Neuronal stem cell (in vitro differentiated cells): ENCODE results near the gene HOXC5.

Experiments used
- DNase-seq: peaks from one replicate; pipeline ENCODE4 v3.0.0-alpha.2; 2013; ENCODE audit warnings: low spot score
- H2AFZ ChIP-seq: one replicate; pipeline ENCODE4 v1.6.1; 2013; ENCODE audit warnings: mild to moderate bottlenecking, low read length, inconsistent platforms
- H2AK5ac ChIP-seq: 2 replicates; pipeline ENCODE4 v1.6.1; 2013; ENCODE audit warnings: low read depth, mild to moderate bottlenecking, inconsistent platforms, low read length, moderate library complexity, mixed read lengths
- H2BK120ac ChIP-seq: 2 replicates; pipeline ENCODE4 v1.6.1; 2013; ENCODE audit warnings: low read depth, mild to moderate bottlenecking, inconsistent platforms, low read length, moderate library complexity, mixed read lengths
- H2BK12ac ChIP-seq: one replicate; pipeline ENCODE4 v1.6.1; 2013; ENCODE audit warnings: low read length, inconsistent platforms
- H2BK15ac ChIP-seq: 2 replicates; pipeline ENCODE4 v1.6.1; 2013; ENCODE audit warnings: mild to moderate bottlenecking, low read length, inconsistent platforms, mixed read lengths
- H2BK5ac ChIP-seq: one replicate; pipeline ENCODE4 v1.6.1; 2013; ENCODE audit warnings: inconsistent platforms, mild to moderate bottlenecking, low read length, moderate library complexity
- H3K14ac ChIP-seq: one replicate; pipeline ENCODE4 v1.6.1; 2013; ENCODE audit warnings: low read length, inconsistent platforms
- H3K18ac ChIP-seq: 2 replicates; pipeline ENCODE4 v1.6.1; 2013; ENCODE audit warnings: low read length, inconsistent platforms
- H3K23ac ChIP-seq: 2 replicates; pipeline ENCODE4 v1.6.1; 2013; ENCODE audit warnings: low read depth, mild to moderate bottlenecking, mixed read lengths, low read length, inconsistent platforms; ENCODE audit not compliant: poor library complexity
- H3K27ac ChIP-seq: replicated peaks from 3 replicates; pipeline ENCODE4 v1.5.1; 2013; ENCODE audit warnings: low read length, inconsistent platforms
- H3K27me3 ChIP-seq, 3 experiments: 2 replicates each; pipeline ENCODE4 v1.6.1; 2013; ENCODE audit warnings: low read length in 3 of 3, mild to moderate bottlenecking in 2 of 3, inconsistent platforms in 1 of 3, low read depth in 1 of 3, mixed read lengths in 1 of 3, moderate library complexity in 1 of 3; ENCODE audit not compliant: control insufficient read depth in 3 of 3, insufficient read depth in 3 of 3
- H3K36me3 ChIP-seq, 2 donors: replicated peaks in 1 of 2; 2 replicates each; pipeline ENCODE4 v1.6.1; 2013; ENCODE audit warnings: low read length in 2 of 2; ENCODE audit not compliant: control insufficient read depth in 2 of 2, insufficient read depth in 2 of 2
- H3K4ac ChIP-seq: 2 replicates; pipeline ENCODE4 v1.6.1; 2013; ENCODE audit warnings: inconsistent platforms, mild to moderate bottlenecking, low read length, moderate library complexity
- H3K4me1 ChIP-seq, 2 donors: 1 replicate in 1 of 2; 2 replicates in 1 of 2; pipeline ENCODE4 v1.6.1; 2013; ENCODE audit warnings: low read length in 2 of 2, low read depth in 1 of 2; ENCODE audit not compliant: control insufficient read depth in 2 of 2, insufficient read depth in 1 of 2
- H3K4me2 ChIP-seq: one replicate; pipeline ENCODE4 v1.6.1; 2013; ENCODE audit warnings: mild to moderate bottlenecking, low read length, inconsistent platforms; ENCODE audit not compliant: insufficient read depth, poor library complexity, severe bottlenecking
- H3K4me3 ChIP-seq, 2 donors: 2 replicates each; pipeline ENCODE4 v1.5.1; 2013; ENCODE audit warnings: low read length in 2 of 2, mild to moderate bottlenecking in 2 of 2, inconsistent platforms in 1 of 2, moderate library complexity in 1 of 2
- H3K79me1 ChIP-seq: one replicate; pipeline ENCODE4 v1.6.1; 2013; ENCODE audit warnings: low read depth, mild to moderate bottlenecking, inconsistent platforms, low read length, moderate library complexity
- H3K9ac ChIP-seq: one replicate; pipeline ENCODE4 v1.6.1; 2013; ENCODE audit warnings: mild to moderate bottlenecking, low read depth, low read length, inconsistent platforms; ENCODE audit not compliant: poor library complexity
- H3K9me3 ChIP-seq, 2 donors: replicated peaks in 1 of 2; 2 replicates each; pipeline versions ENCODE3 to v1.6.1; 2013; ENCODE audit warnings: low read length in 2 of 2, mild to moderate bottlenecking in 2 of 2, inconsistent platforms in 1 of 2, low read depth in 1 of 2, mixed read lengths in 1 of 2, moderate library complexity in 1 of 2; ENCODE audit not compliant: control insufficient read depth in 2 of 2, insufficient read depth in 1 of 2
- H4K8ac ChIP-seq: one replicate; pipeline ENCODE4 v1.6.1; 2013; ENCODE audit warnings: low read depth, mild to moderate bottlenecking, inconsistent platforms, low read length, moderate library complexity
- H4K91ac ChIP-seq: one replicate; pipeline ENCODE4 v1.6.1; 2013; ENCODE audit warnings: low read length, low read depth, mild to moderate bottlenecking, inconsistent platforms; ENCODE audit not compliant: poor library complexity
- WGBS, 2 donors: extraction: QIAGEN DNeasy Blood & Tissue Kit; methylation state at CpG; one replicate each; pipeline ENCODE4 v1.1.7; 2013; ENCODE audit warnings: missing lambda C conversion rate in 2 of 2, mixed read lengths in 1 of 2; ENCODE audit not compliant: insufficient read length in 2 of 2, insufficient replicate concordance in 1 of 2; ENCODE audit errors: extremely low coverage in 2 of 2; 5-methylcytosine and 5-hydroxymethylcytosine counted together

HOXC5 gene

GRCh38 chr12:54053751-54054741, 21.2 kb downstream of the HOXC5 start, which contains the start of gene HOXC4:
TSS of gene HOXC4 (plus strand) at chr12:54053835. CDS start at chr12:54053923, 88 bp downstream.
- WGBS, 2 donors, result no CpG with 5 or more reads among the region's 52 CpGs
- H3K14ac ChIP-seq, result no peak within 1 kb of the TSS
- no peak within 1 kb of the TSS for H2BK12ac ChIP-seq
- H3K4ac ChIP-seq, result no peak within 1 kb of the TSS
- H2AFZ ChIP-seq, result peak within 1 kb of the TSS; percentile 92
- no peaks in the 10 kb centered on the region for H3K36me3 ChIP-seq
- no peak within 1 kb of the TSS for H4K91ac ChIP-seq
- no peak within 1 kb of the TSS for H4K8ac ChIP-seq
- H3K4me1 ChIP-seq, result no peaks in the 10 kb centered on the region
- H2BK120ac ChIP-seq, result no peak within 1 kb of the TSS
- no peak within 1 kb of the TSS for H3K27ac ChIP-seq
- H3K9me3 ChIP-seq, result no peaks in the 10 kb centered on the region
- no peak within 1 kb of the TSS for H2BK5ac ChIP-seq
- H3K18ac ChIP-seq, result no peak within 1 kb of the TSS
- DNase-seq, result no peak
- no peak within 1 kb of the TSS for H3K23ac ChIP-seq
- H3K27me3 ChIP-seq, result peaks cover 51 to 99% (median 95%) of the 10 kb centered on the region in 3 experiments
- no peaks in the 10 kb centered on the region for H3K79me1 ChIP-seq
- H2BK15ac ChIP-seq, result no peak within 1 kb of the TSS
- peak within 1 kb of the TSS in 1 of 2 donors; percentile 34 for H3K4me3 ChIP-seq
- no peak within 1 kb of the TSS for H3K4me2 ChIP-seq
- peak within 1 kb of the TSS; percentile 50 for H3K9ac ChIP-seq
- H2AK5ac ChIP-seq, result no peak within 1 kb of the TSS

DNA sequence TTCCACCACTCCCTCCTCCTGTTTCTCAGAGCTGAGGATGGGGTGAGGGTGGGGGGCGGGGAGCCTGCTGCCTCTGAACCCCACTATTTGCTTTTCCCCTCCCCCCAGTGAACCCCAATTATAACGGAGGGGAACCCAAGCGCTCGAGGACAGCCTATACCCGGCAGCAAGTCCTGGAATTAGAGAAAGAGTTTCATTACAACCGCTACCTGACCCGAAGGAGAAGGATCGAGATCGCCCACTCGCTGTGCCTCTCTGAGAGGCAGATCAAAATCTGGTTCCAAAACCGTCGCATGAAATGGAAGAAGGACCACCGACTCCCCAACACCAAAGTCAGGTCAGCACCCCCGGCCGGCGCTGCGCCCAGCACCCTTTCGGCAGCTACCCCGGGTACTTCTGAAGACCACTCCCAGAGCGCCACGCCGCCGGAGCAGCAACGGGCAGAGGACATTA, 21.9 kb downstream of the HOXC5 start:
- H3K4ac ChIP-seq, result no peak overlapping the region
- no peak overlapping the region for H3K27ac ChIP-seq
- no CpG with 5 or more reads among the region's 24 CpGs for WGBS, 2 donors
- H2BK5ac ChIP-seq, result no peak overlapping the region
- H3K27me3 ChIP-seq, result peaks cover 54 to 99% (median 97%) of the 10 kb centered on the region in 3 experiments
- H2BK12ac ChIP-seq, result no peak overlapping the region
- no peak overlapping the region for H2AFZ ChIP-seq
- no peak overlapping the region for H3K4me2 ChIP-seq
- no peak overlapping the region for H4K8ac ChIP-seq
- no peak overlapping the region for H2BK120ac ChIP-seq
- H3K9me3 ChIP-seq, result no peaks in the 10 kb centered on the region
- H3K4me1 ChIP-seq, result no peaks in the 10 kb centered on the region
- H3K79me1 ChIP-seq, result no peaks in the 10 kb centered on the region
- no peak overlapping the region for H3K23ac ChIP-seq
- H3K9ac ChIP-seq, result no peak overlapping the region
- H2BK15ac ChIP-seq, result no peak overlapping the region
- DNase-seq, result no peak
- H3K18ac ChIP-seq, result no peak overlapping the region
- no peaks in the 10 kb centered on the region for H3K36me3 ChIP-seq
- H3K4me3 ChIP-seq, result no peak overlapping the region
- H4K91ac ChIP-seq, result no peak overlapping the region
- no peak overlapping the region for H2AK5ac ChIP-seq
- no peak overlapping the region for H3K14ac ChIP-seq

GRCh38 chr12:54055552-54055951, 22.7 kb downstream of the HOXC5 start:
- H3K4me3 ChIP-seq, result no peak overlapping the region
- no peak overlapping the region for H4K8ac ChIP-seq
- H3K23ac ChIP-seq, result no peak overlapping the region
- H4K91ac ChIP-seq, result no peak overlapping the region
- H3K4ac ChIP-seq, result no peak overlapping the region
- H3K9ac ChIP-seq, result no peak overlapping the region
- no peak overlapping the region for H2BK5ac ChIP-seq
- no peak overlapping the region for H3K14ac ChIP-seq
- WGBS, 2 donors, result no CpG with 5 or more reads among the region's 2 CpGs
- no peak overlapping the region for H3K27ac ChIP-seq
- no peaks in the 10 kb centered on the region for H3K79me1 ChIP-seq
- peaks cover 59 to 99% (median 97%) of the 10 kb centered on the region in 3 experiments for H3K27me3 ChIP-seq
- no peak overlapping the region for H3K18ac ChIP-seq
- H3K9me3 ChIP-seq, result no peaks in the 10 kb centered on the region
- H3K36me3 ChIP-seq, result no peaks in the 10 kb centered on the region
- no peaks in the 10 kb centered on the region for H3K4me1 ChIP-seq
- DNase-seq, result no peak
- no peak overlapping the region for H2BK15ac ChIP-seq
- H2BK120ac ChIP-seq, result no peak overlapping the region
- no peak overlapping the region for H2AFZ ChIP-seq
- H2AK5ac ChIP-seq, result no peak overlapping the region
- no peak overlapping the region for H2BK12ac ChIP-seq
- no peak overlapping the region for H3K4me2 ChIP-seq

DNA sequence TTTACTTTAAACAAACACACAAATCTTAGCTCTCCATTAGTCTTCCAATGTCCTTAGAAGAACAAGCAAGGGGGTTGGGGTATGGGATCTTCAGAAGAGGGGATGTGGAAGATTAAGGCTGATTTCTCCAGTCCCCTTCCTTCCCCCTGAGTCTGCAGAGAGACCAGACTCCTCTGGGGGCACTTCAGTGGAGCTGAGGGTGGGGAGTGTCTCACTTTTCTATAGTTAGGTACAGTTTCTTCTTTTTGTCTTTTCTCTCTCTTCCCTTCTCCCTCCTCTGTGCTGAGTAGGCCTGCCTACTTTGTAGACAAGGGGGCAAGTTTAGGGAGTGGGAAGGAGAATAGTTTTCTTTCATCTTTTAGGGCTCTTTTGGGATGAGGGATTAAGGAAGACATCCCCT, 23.3 kb downstream of the HOXC5 start:
- H3K9ac ChIP-seq, result no peak overlapping the region
- no peaks in the 10 kb centered on the region for H3K9me3 ChIP-seq
- no peak overlapping the region for H2BK5ac ChIP-seq
- H3K27me3 ChIP-seq, result peaks cover 59 to 99% (median 97%) of the 10 kb centered on the region in 3 experiments
- no peak overlapping the region for H2BK120ac ChIP-seq
- H3K4me2 ChIP-seq, result no peak overlapping the region
- no peak overlapping the region for H2AFZ ChIP-seq
- no peak for DNase-seq
- H3K79me1 ChIP-seq, result no peaks in the 10 kb centered on the region
- H2AK5ac ChIP-seq, result no peak overlapping the region
- H3K4me1 ChIP-seq, result no peaks in the 10 kb centered on the region
- H3K23ac ChIP-seq, result no peak overlapping the region
- H3K18ac ChIP-seq, result no peak overlapping the region
- H2BK12ac ChIP-seq, result no peak overlapping the region
- no peak overlapping the region for H3K4me3 ChIP-seq
- no peaks in the 10 kb centered on the region for H3K36me3 ChIP-seq
- H3K27ac ChIP-seq, result no peak overlapping the region
- H4K8ac ChIP-seq, result no peak overlapping the region
- no peak overlapping the region for H4K91ac ChIP-seq
- H2BK15ac ChIP-seq, result no peak overlapping the region
- no peak overlapping the region for H3K4ac ChIP-seq
- H3K14ac ChIP-seq, result no peak overlapping the region
